Activated T-helper 1 cell treated with anti-CD3 and anti-CD28 coated beads, Interleukin-12 subunit alpha, Interleukin-12 subunit beta, Interleukin-2, Interleukin-4 antibody, amounts not matched to agents 30 ng/mL and 10 ng/mL and 1 ng/mL, durations not matched to agents 14 hours and 24 hours and 36 hours (primary cell): ENCODE results near the gene UBASH3A. TPM values are rescaled to one million over a fixed set of nuclear protein-coding genes. Genes with fewer than 3 reads are reported as not detected.

Experiments
- DNase-seq: peaks from one replicate; pipeline ENCODE4 v3.0.0; 2021; ENCODE audit warnings: low spot score
- H3K27ac Mint-ChIP-seq: one replicate; pipeline ENCODE4 v1.8.0; 2021; ENCODE audit warnings: mild to moderate bottlenecking, mixed read lengths
- H3K27me3 Mint-ChIP-seq: one replicate; pipeline ENCODE4 v1.8.0; 2022; ENCODE audit warnings: mild to moderate bottlenecking, moderate library complexity, mixed read lengths; ENCODE audit not compliant: insufficient read depth
- H3K36me3 Mint-ChIP-seq: one replicate; pipeline ENCODE4 v1.8.0; 2021; ENCODE audit warnings: low read depth, mixed read lengths
- H3K4me1 Mint-ChIP-seq: one replicate; pipeline ENCODE4 v1.8.0; 2021; ENCODE audit warnings: low read depth, mixed read lengths
- H3K4me3 Mint-ChIP-seq: one replicate; pipeline ENCODE4 v1.8.0; 2021; ENCODE audit warnings: mild to moderate bottlenecking, moderate library complexity, mixed read lengths
- H3K9me3 Mint-ChIP-seq: one replicate; pipeline ENCODE4 v1.8.0; 2021; ENCODE audit warnings: mixed read lengths
- intact Hi-C: fragments of 100-400 bp; cut with micrococcal nuclease; formaldehyde crosslinking; loops from one replicate; pipeline ENCODE4 v1.15.1; 2024
- total RNA-seq: library from RNA; stranded (reverse); gene quantifications from 2 replicates; pipeline ENCODE4 v1.2.3, GENCODE V29; 2022

UBASH3A gene
- total RNA-seq, 1 donor from 2014 or later = 70.8 TPM

DNA sequence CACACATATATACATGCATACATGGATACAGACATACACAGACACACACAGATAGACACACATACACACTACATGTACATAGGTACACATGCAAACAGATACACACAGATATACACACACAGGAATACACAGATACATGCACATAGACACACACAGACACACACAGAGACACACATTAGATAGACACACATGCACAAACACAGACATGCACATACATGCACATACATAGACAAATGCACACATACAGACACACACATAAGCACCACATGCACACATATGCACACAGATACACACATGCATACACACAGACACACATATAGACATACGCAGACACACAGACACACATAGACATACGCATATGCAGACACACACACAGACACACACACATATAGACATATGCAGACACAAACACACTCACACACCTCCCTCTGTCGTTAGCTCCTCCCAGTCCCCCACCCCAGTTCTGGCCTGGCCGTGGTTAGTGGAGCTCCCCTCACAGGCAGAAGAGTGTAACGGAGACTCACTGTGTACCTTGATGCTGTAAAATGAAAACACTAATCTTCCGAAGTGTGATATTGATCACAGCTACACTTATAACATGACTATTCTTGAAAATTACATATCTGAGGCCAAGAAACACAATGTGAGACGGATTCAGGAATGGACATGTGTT is 7.6 kb downstream of the UBASH3A start:
- Mint-ChIP-seq H3K36me3 (peaks cover 52% of the 10 kb centered on the region), H3K4me1 (peaks cover 69% of the 10 kb centered on the region), H3K27me3 (no peaks in the 10 kb centered on the region), H3K27ac (no peak overlapping the region), H3K9me3 (no peaks in the 10 kb centered on the region), H3K4me3 (no peak overlapping the region)
- no peak for DNase-seq
- intact Hi-C loops = no loop called here

DNA sequence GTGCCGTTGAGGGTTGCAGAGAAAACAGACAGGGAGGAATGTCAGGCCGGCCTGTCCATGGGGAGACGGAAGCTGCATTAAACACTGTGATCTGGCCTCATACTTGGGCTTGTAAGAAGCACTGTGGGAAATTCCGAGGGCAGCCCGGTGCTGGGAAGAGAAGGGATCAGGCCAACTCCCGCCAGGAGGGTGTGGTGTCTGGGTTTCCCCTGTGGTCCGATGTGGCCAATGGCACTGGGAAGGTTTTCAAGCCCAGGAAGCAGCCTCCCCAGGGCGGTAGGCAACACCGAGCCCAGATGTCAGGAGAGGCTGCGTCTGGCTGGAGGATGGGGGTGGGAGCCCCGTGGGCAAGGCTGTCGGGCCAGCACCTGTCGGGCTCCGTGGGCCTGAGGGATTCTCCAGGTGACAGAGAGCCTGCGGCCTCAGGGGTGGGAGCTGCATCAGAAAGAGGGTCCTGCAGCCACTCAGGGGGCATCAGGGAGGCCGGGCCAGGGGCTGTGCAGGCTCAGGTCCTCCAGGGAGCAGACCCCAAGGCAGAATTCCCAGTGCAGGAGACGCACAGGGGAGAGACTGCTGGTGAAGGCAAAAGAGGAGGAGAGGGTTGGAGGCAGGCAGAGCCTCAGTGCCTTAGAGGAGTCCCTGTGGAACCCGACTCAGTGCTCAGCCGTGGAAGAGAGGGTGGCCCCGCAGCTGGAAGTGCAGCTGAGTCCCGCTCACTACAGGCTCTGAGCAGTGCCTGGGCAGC is 8.4 kb downstream of the UBASH3A start:
- Mint-ChIP-seq H3K9me3 (no peaks in the 10 kb centered on the region), H3K27me3 (no peaks in the 10 kb centered on the region), H3K36me3 (peaks cover 49% of the 10 kb centered on the region), H3K27ac (peak overlapping the region; percentile 62), H3K4me3 (no peak overlapping the region), H3K4me1 (peaks cover 63% of the 10 kb centered on the region)
- no peak for DNase-seq
- intact Hi-C loops = no loop called here

DNA sequence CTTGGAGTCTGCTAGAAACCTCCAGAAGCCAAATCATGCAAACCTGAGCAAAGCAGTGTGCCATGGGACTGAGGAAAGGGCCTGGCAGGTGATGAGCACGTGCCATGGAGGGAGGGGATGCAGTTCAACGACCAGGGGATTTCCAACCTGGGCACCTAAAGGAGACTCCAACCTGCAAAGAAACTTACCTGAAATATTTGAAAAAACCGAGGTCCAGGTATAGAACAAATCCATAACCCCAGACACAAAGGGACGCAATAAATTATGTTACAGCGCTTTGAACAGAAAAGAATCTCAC is 8.9 kb downstream of the UBASH3A start:
- peaks cover 46% of the 10 kb centered on the region for H3K36me3 Mint-ChIP-seq
- H3K9me3 Mint-ChIP-seq = peaks cover 2% of the 10 kb centered on the region
- H3K27me3 Mint-ChIP-seq = no peaks in the 10 kb centered on the region
- intact Hi-C loops = no loop called here
- H3K27ac Mint-ChIP-seq = peak overlapping the region; percentile 62
- H3K4me1 Mint-ChIP-seq = peaks cover 62% of the 10 kb centered on the region
- no peak overlapping the region for H3K4me3 Mint-ChIP-seq
- no peak for DNase-seq

DNA sequence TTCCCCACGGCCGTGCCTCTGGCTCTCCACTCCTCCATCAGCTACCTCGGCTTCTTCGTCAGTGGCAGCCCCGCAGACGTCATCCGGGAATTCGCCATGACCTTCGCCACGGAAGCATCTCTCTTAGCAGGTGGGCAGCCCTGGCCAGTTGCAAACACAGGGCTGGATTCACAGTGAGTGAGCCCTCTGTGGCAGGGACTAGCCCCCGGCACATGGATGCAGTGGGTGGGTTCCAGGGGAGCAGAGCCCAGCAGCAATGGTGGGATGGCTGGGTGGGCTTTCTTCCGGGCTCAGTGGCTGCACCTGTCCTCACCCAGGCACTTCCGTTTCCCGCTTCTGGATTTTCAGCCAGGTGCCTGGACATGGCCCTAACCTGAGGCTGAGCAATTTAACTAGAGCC is 9.4 kb downstream of the UBASH3A start:
- peak overlapping the region; percentile 63 for H3K4me3 Mint-ChIP-seq
- H3K36me3 Mint-ChIP-seq = peaks cover 43% of the 10 kb centered on the region
- no peak for DNase-seq
- H3K27me3 Mint-ChIP-seq = no peaks in the 10 kb centered on the region
- peaks cover 60% of the 10 kb centered on the region for H3K4me1 Mint-ChIP-seq
- intact Hi-C loops = no loop called here
- peaks cover 3% of the 10 kb centered on the region for H3K9me3 Mint-ChIP-seq
- H3K27ac Mint-ChIP-seq = peak overlapping the region; percentile 98

DNA sequence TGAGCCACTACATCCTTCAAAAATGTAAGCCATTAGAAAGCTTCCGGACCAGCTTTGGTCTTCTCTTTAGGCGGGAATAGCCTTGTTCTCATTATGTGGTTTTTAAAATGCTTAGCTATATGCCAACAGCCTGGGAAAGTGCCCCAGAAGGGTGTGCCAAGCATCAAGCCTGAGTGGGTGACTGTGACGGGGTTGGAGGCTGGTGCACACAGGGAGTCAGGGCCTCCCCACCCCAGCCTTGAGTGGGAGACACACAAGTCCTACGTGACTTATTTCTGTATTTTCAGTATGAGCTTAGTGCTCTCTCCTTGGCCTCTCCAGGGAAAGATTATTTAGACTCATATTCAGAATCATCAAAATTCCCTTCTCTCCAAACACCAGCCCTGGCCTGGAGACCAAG is 9.8 kb downstream of the UBASH3A start:
- no peak for DNase-seq
- H3K27ac Mint-ChIP-seq = peak overlapping the region; percentile 98

DNA sequence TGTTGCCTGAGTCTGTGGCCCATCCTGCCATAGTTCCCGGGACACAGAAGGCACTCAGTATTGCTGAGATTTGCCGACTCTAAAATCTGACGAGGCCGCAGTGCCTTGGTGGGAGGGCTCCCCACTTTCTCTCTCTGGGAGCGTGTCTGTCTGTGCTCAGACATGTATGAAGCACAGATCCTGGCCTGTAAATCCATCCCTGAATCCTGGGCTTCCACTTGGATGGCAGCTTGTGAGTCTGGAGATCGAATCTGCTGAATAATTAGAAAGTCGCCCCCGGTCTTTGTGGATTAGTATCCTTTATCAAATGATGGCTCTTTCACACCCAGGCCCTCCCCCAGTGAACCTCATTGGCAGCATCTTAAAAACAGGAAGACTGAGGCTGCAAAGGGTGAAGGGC is 10.4 kb downstream of the UBASH3A start:
- peak overlapping the region; percentile 63 for H3K4me3 Mint-ChIP-seq
- H3K4me1 Mint-ChIP-seq = peaks cover 66% of the 10 kb centered on the region
- peaks cover 50% of the 10 kb centered on the region for H3K36me3 Mint-ChIP-seq
- no peak for DNase-seq
- peak overlapping the region; percentile 98 for H3K27ac Mint-ChIP-seq
- intact Hi-C loops = loop anchor here (2.0 kb wide), 2 partner anchors 13 to 83 kb away; partner anchors contain the start of gene RSPH1
- no peaks in the 10 kb centered on the region for H3K27me3 Mint-ChIP-seq
- peaks cover 10% of the 10 kb centered on the region for H3K9me3 Mint-ChIP-seq

More for the DNA sequence above, 9.8 kb downstream of the UBASH3A start:
- intact Hi-C loops = no loop called here
- Mint-ChIP-seq H3K27me3 (no peaks in the 10 kb centered on the region), H3K9me3 (peaks cover 5% of the 10 kb centered on the region), H3K36me3 (peaks cover 46% of the 10 kb centered on the region), H3K4me1 (peaks cover 61% of the 10 kb centered on the region), H3K4me3 (peak overlapping the region; percentile 63)

DNA sequence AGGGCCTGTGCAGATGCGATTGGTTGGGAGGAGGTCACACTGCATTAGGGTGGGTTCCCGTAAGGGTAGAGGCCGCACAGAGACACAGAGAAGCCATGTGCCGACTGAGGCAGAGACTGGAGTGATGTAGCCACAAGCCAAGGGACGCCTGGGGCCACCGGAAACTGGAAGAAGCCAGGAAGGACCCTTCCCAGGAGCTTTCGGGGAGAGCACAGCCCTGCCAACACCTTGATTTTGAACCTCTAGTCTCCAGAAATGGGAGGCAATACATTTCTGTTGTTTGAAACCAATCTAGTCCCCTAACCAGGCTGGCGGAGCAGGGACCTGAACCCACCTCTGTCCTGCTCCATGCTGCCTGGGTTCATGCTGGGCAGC is 10.8 kb downstream of the UBASH3A start:
- H3K27ac Mint-ChIP-seq = peak overlapping the region; percentile 98
- DNase-seq = no peak
- H3K36me3 Mint-ChIP-seq = peaks cover 50% of the 10 kb centered on the region
- H3K9me3 Mint-ChIP-seq = peaks cover 14% of the 10 kb centered on the region
- peaks cover 66% of the 10 kb centered on the region for H3K4me1 Mint-ChIP-seq
- no peaks in the 10 kb centered on the region for H3K27me3 Mint-ChIP-seq
- intact Hi-C loops = loop anchor here (2.0 kb wide), 2 partner anchors 14 to 82 kb away; partner anchors contain the start of gene RSPH1
- H3K4me3 Mint-ChIP-seq = peak overlapping the region; percentile 73

DNA sequence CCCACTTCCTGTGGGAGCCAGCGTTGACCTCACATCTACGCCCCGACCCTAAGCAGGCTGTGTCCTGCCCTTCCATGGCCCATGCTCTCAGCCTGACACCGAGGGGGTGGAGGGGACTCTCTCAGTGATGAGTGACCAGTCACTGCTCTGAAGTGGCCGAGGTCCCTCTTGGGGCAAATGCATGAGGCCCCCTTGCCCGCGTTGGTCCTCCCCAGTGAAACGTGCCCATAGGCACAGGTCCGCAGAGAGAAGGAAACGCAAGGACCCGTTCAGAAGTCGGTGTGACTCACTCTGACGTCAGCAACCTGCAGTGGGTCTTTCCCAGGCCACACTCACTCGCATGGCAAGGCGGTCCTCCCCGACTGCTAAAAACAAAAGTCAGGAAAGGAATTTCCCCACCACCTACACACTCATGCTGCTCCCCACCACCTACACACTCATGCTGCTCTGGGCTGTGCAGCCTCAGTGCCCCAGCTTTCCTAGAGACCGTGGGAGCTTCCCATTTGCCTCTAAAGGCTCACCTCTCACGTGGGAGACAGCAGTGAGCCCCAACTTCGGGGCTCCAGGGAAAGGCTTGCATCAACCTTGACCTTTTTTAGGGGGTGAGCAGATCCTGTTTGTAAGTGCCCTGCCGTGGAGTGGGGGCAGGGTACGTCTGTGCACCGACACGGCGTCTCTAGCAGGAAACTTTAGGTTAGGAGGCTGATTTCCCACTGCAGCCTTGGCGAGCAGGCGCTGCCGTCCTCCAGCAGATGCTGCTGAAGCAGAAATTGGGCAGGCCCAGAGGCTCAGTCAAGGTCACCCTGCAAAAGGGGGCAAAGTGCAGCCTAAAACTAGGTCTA is 11.4 kb downstream of the UBASH3A start:
- Mint-ChIP-seq H3K36me3 (peaks cover 48% of the 10 kb centered on the region), H3K27me3 (no peaks in the 10 kb centered on the region), H3K4me1 (peaks cover 66% of the 10 kb centered on the region), H3K4me3 (peak overlapping the region; percentile 73), H3K9me3 (peaks cover 17% of the 10 kb centered on the region), H3K27ac (peak overlapping the region; percentile 98)
- intact Hi-C loops = loop anchor here (1.0 to 2.0 kb wide), 8 partner anchors 8 to 181 kb away; partner anchors contain the start of gene RSPH1
- peak; percentile 88 for DNase-seq

DNA sequence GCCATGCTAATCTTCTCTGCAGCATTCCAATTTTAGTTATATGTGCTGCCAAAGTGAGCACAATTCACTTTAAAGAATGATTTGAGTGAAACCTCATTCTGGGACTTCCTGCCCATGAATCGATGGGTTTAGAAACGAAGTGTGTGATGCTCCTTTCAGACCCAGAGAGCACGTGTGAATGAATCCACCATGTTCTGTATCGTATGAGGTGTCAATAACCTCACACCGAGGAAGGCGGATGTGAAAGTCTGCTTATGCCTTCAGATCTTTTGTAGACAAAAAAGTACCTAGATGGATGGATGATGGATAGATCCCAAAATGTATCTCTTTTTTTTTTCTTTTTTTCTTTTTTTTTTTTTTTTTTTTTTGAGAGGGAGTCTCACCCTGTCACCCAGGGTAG is 13.8 kb downstream of the UBASH3A start:
- H3K36me3 Mint-ChIP-seq = peaks cover 69% of the 10 kb centered on the region
- DNase-seq = peak; percentile 48
- peaks cover 86% of the 10 kb centered on the region for H3K4me1 Mint-ChIP-seq
- H3K9me3 Mint-ChIP-seq = peaks cover 22% of the 10 kb centered on the region
- intact Hi-C loops = no loop called here
- no peaks in the 10 kb centered on the region for H3K27me3 Mint-ChIP-seq
- peak overlapping the region; percentile 62 for H3K4me3 Mint-ChIP-seq
- H3K27ac Mint-ChIP-seq = peak overlapping the region; percentile 87

DNA sequence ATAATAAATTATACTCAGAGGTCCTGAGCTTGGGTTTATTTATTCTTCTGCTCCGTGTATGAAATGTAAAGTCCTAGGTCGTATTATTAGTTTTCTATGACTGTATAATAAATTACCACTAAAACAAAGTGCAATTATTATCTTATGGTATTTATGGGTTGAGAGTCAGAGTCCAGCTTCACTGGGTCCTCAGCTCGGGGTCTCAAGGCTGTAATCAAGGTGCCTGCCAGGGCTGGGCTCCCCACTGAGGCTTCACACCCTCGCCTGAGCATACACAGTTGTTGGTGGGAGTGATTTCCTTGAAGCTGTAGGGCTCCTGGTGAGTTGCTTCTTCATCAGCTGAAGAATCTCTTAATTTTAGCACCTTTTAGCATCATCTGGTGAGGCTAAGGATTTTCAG is 15.2 kb downstream of the UBASH3A start:
- Mint-ChIP-seq H3K27ac (peak overlapping the region; percentile 21), H3K27me3 (no peaks in the 10 kb centered on the region), H3K9me3 (peaks cover 22% of the 10 kb centered on the region), H3K4me1 (peaks cover 89% of the 10 kb centered on the region), H3K36me3 (peaks cover 76% of the 10 kb centered on the region), H3K4me3 (no peak overlapping the region)
- no peak for DNase-seq
- intact Hi-C loops = no loop called here

DNA sequence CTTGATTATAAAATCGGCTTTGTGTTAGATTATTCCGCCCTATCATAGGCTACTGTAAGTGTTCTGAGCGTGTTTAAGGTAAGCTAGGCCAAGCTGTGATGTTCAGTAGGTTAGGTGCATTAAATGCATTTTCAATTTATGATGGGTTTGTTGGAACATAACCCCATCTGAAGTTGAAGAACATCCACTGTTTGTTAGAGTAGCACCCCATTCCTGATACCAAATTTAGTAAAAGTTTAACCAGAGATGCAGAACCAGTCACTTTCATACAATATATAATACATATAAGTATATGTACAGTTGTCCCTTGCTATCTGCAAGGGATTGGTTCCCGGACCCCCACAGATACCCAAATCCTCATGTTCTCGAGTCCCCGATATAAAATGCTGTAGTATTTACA is 16.1 kb downstream of the UBASH3A start:
- Mint-ChIP-seq H3K4me3 (no peak overlapping the region), H3K9me3 (peaks cover 22% of the 10 kb centered on the region), H3K27ac (no peak overlapping the region), H3K27me3 (no peaks in the 10 kb centered on the region), H3K4me1 (peaks cover 89% of the 10 kb centered on the region), H3K36me3 (peaks cover 74% of the 10 kb centered on the region)
- DNase-seq = no peak
- intact Hi-C loops = loop anchor here (2.0 to 5.0 kb wide), 4 partner anchors 13 to 418 kb away; no protein-coding TSS in a partner anchor

DNA sequence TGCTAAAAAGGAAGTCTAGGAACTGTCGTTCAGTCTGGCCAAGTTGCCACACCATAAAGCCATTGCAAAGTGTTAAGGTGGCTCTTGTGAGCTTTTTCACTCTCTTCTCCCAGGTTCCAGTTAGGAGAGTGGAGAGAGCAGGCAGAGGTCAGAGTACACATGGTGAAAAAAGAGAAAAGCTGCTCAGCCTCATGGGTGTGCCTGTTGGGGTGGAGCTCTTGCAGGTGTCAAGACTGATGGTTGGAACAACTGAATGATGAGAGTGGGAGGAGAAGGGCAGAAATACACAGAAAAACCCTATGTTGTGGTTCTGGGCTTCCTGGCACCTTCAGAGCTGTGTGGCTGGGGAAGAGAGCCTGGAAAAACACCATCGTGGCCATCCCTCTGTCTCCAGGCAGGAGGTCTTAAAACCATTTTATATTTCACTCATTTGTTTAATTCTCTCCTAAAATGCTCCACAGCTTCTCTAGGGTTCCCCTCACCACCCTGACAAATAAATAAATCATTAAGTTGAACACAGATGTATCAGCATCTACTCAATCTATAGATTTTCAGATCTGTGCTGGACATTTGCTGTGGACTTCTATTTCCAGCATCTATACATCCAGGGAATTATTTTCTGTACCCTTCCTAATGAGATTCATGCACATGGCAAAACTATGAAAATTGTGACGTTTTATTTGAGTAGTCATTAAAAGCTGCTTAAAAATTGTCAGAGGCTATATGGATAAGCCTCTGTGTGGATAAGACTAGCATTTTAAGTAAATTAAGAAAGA is 17.5 kb downstream of the UBASH3A start:
- peak; percentile 33 for DNase-seq
- intact Hi-C loops = loop anchor here (2.0 to 5.0 kb wide), 4 partner anchors 14 to 419 kb away; no protein-coding TSS in a partner anchor

More for the DNA sequence above, 17.5 kb downstream of the UBASH3A start:
- Mint-ChIP-seq H3K4me1 (peaks cover 88% of the 10 kb centered on the region), H3K36me3 (peaks cover 77% of the 10 kb centered on the region), H3K27ac (peak overlapping the region; percentile 92), H3K9me3 (peaks cover 22% of the 10 kb centered on the region), H3K4me3 (peak overlapping the region; percentile 61), H3K27me3 (no peaks in the 10 kb centered on the region)
